ENCODE results near the gene THPO.
"Not testable (repeated sequence)": the region's sequence is repeated elsewhere in the genome, so short reads cannot be mapped to it uniquely, and the experiment has no call there.

The THPO gene

GRCh38 chr3:184349563-184350470, 28.2 kb downstream of the THPO start:
- no peak for DNase-seq (ENCODE audit: low spot score)

DNA sequence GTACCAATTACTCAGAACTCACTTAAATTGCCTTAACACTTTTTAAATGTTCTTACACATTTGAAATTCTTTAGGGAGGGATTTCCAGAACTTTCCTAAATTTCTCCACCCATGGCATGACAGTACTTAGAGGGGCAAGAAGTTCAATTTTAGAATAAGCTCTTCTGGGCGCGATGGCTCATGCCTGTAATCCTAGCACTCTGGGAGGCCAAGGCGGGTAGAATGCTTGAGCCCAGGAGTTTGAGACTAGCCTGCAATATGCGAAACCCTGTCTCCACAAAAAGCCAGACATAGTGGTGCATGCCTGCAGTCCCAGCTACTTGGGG, 30.0 kb downstream of the THPO start:
- DNase-seq (ENCODE audit: low spot score) = no peak

- no peak for DNase-seq (ENCODE audit: low spot score)
Observed at GRCh38 chr3:184347321-184348056, 30.5 kb downstream of the THPO start.

DNA sequence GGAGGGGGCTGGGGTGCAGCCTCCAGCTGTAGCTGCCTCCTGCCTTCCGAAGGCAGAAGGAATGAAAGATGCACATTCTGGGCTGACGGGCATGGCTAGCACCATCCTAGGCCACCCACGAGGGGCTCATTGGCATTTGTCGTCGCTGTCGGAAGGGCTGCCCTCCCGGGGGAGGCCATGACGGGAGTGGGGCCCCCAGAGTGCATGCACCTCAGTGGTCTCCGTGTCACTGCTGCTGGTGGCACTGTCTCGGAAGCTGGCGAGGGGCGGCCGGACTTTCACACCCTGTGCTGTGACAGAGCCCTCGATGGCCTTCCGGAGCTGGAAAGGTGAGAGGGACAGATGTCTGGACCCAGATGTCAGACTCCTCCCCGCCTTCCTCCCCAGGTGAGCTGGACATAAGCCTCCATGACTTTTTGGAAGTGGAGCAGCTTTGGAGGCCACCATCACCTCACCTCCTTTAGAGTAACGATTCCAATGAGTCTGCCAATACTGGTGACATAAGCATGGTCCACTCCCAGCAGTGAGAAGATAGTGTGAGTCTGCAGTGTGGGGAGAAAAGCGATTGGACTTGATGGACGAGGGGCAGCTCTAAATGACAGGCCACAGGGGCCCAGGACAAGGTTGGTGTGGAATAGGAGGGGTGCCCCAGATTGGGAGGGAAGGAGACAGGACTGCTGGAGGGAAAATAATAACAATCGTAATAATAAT, 31.4 kb downstream of the THPO start:
- no peak for DNase-seq (ENCODE audit: low spot score)

DNA sequence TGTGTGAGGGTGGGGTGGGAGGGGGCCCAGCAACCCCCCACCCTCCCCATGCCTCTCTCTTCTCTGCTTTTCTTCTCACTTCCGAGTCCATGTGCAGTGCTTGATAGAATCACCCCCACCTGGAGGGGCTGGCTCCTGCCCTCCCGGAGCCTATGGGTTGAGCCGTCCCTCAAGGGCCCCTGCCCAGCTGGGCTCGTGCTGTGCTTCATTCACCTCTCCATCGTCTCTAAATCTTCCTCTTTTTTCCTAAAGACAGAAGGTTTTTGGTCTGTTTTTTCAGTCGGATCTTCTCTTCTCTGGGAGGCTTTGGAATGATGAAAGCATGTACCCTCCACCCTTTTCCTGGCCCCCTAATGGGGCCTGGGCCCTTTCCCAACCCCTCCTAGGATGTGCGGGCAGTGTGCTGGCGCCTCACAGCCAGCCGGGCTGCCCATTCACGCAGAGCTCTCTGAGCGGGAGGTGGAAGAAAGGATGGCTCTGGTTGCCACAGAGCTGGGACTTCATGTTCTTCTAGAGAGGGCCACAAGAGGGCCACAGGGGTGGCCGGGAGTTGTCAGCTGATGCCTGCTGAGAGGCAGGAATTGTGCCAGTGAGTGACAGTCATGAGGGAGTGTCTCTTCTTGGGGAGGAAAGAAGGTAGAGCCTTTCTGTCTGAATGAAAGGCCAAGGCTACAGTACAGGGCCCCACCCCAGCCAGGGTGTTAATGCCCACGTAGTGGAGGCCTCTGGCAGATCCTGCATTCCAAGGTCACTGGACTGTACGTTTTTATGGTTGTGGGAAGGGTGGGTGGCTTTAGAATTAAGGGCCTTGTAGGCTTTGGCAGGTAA, 32.5 kb downstream of the THPO start:
- DNase-seq (ENCODE audit: low spot score) = peak; percentile 87

- no peak for DNase-seq (ENCODE audit: low spot score)
Observed at GRCh38 chr3:184344579-184345316, 33.3 kb downstream of the THPO start.

DNA sequence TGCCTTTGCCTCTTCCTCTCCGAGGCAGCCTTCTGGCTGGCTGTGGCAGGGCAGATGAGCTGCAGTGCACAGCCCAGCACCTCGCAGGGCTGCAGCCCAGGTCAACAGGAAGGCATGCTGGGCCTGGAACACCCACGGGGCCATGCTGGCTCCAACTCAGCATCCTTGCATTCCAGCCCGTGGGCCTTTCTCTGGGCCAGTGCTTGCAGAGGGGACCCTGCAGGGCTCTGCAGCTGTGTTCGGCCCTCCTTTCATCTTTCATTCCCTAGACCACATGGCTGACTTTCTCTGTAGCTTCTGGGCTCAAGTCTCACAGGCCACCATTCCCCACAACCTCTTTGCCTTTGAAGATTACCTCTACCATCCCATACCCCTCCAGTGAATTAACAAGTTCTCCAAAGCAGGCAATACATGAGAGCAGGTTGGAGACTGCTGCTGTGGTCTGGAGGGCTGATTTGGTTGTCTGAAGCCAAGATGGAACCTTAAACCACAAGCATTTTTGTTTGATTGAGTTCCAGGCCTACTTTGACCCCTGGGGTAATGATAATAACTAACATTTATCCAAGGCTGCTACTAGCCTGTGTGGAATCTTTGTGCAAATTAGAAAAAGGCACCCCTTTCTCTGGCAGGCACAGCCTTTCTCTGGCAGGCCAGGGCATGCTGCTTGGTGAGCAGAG, 34.7 kb downstream of the THPO start:
- DNase-seq (ENCODE audit: low spot score) = no peak

DNA sequence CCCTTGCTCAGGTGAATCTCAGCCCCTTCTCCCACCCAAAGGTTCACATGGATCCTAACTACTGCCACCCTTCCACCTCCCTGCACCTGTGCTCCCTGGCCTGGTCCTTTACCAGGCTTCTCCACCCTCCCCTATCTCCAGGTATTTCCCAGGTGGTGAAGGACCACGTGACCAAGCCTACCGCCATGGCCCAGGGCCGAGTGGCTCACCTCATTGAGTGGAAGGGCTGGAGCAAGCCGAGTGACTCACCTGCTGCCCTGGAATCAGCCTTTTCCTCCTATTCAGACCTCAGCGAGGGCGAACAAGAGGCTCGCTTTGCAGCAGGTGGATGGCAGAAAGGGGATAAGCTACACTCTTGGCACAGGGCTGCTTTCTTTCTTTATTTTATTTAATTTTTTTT, 36.1 kb downstream of the THPO start:
- no peak for DNase-seq (ENCODE audit: low spot score)

DNA sequence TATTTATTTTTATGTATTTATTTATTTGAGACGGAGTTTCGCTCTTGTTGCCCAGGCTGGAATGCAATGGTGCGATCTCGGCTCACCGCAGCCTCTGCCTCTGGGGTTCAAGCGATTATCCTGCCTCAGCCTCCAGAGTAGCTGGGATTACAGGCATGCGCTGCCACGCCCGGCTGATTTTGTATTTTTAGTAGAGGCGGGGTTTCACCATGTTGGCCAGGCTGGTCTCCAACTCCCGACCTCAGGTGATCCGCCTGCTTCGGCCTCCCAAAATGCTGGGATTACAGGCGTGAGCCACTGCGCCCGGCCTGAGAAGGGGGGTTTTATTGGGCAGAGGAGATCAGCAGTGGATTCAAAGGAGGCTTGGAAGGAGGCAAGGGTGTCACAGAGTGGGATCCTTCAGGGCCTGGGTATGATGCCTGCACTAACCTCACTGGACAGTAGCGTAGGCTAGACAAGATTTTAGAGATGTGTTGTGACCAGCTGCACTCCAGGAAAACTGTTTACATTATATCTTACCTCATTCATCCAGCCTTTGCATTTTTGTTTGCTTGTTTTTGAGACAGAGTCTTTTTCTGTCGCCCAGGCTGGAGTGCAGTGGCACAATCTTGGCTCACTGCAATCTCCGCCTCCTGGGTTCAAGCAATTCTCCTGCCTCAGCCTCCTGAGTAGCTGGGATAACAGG, 38.4 kb downstream of the THPO start:
- DNase-seq (ENCODE audit: low spot score) = not testable (repeated sequence)

- DNase-seq (ENCODE audit: low spot score) = no peak
Observed at GRCh38 chr3:184339001-184339400, 39.0 kb downstream of the THPO start.

DNA sequence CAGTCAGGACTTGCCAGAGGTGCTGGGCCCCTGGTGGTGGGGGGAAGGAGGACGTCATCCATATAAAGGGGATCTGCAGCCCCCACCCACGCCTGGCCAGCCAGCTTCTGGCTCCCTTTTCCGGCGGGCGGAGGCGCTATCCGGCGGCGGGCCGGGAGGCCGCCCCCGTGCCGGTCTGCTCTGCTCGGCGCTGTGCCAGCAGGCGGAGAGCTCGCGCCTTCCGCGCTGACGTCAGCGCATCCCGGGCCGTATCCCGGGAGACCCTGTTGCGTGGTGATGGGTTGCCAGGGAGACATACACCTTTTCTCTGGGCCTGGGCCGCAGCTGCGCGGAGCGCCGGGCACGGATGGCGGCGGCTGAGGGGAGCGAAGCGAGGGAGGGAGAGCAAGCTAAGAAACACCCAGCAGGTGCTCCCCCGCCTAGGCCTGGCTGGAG, 39.5 kb downstream of the THPO start:
- no peak for DNase-seq (ENCODE audit: low spot score)

GRCh38 chr3:184337981-184338380, 40.0 kb downstream of the THPO start:
- DNase-seq (ENCODE audit: low spot score) = no peak

DNA sequence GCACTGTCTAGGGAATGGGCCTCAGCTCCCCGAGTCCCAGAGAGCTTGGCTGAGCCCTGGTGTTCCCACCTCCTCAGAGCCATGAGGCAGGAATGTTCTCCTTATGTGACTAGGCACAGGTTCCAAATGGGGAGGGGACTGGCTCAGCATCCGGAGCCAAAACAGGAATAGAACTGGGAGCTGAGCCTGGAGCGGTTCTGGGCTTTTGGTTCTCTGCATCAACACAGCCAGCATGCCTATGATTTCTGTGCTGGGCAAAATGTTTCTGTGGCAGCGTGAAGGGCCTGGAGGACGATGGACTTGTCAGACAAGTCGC, 40.6 kb downstream of the THPO start, which contains the start of gene FAM131A:
Gene FAM131A (plus strand): TSS at position 202 of the 316 bp plus-strand sequence. CDS start 31 bp downstream, at position 233.
- no peak for DNase-seq (ENCODE audit: low spot score)

DNA sequence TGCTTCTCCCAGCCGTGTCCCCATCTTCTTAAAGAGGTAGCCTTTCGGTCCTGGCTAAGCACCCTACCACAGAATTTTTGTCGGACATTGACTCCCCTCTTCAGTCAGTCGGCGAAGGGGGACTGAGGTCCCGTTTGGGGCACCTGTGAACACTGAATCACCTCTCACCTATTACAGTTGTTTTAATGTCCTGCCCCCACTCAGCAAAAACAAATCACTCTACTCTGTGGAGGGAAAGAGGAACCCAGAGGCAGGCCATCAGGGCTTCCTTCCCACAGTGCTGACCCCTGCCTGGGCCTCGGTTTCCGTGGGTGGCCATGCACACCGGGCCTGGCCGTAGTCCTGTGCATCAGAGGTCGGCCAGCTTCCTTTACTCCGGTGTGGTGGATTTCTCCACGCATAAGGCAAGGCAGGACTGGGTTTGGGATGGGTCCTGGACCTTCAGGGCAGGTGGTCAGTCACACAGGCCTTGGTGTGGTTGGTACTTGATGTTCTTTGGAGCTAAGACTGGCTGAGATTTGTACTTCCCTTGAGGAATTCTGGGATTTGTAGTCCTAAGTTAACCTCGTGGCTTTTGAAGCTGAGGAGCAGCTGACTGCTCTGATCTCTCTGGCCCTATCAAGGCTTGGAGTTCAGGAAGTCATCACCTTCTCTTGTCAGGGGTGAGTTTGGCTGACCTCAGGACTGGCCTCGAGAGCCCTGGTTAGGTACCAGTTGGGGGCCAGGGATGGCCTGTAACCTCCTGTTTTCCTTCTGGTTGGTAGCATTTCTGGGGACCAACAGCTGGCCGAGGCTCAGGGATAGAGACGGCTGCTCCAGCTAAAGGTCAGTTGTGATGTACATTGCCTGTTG, 41.2 kb downstream of the THPO start:
- peak; percentile 85 for DNase-seq (ENCODE audit: low spot score)

GRCh38 chr3:184335661-184336546, 42.1 kb downstream of the THPO start:
- peak; percentile 81 for DNase-seq (ENCODE audit: low spot score)

DNA sequence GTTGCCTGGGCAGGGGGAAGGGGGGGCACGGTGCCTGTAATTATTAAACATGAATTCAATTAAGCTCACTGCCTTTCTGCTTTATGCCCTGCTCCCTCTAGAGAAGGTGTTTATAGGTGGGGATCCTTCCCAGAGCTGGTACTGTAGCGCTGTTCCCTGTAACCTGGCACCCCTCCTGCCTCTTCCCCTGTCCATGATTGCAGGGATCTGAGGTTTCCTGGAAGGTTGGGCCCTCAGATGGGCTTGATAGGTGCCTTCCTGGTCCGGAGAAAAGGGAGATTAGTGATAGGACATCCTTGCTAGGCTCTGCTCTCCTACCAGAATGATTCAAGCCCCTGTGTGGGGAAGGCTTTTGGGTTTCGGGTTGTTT, 42.7 kb downstream of the THPO start:
- no peak for DNase-seq (ENCODE audit: low spot score)

- DNase-seq (ENCODE audit: low spot score) = peak; percentile 91
Observed at GRCh38 chr3:184334470-184335158, 43.4 kb downstream of the THPO start.
